ENCODE data around the gene LRRC17.
"Not testable (repeated sequence)": the region's sequence is repeated elsewhere in the genome, so short reads cannot be mapped to it uniquely, and the experiment has no call there.

Gene LRRC17

GRCh38 chr7:102897856-102898531, 14.8 kb upstream of the LRRC17 start:
- no peak for DNase-seq

GRCh38 chr7:102898532-102898859, 14.3 kb upstream of the LRRC17 start:
- DNase-seq, result no peak

GRCh38 chr7:102902052-102902451, 10.7 kb upstream of the LRRC17 start:
- DNase-seq, result not testable (repeated sequence)

- DNase-seq, result not testable (repeated sequence)
Measured at GRCh38 chr7:102903576-102903975, 9.2 kb upstream of the LRRC17 start.

- DNase-seq, result no peak
Measured at GRCh38 chr7:102908676-102909075, 4.1 kb upstream of the LRRC17 start.

GRCh38 chr7:102913826-102914225, 1.0 kb downstream of the LRRC17 start:
- no peak for DNase-seq

GRCh38 chr7:102914585-102914984, 1.8 kb downstream of the LRRC17 start:
- DNase-seq, result no peak

GRCh38 chr7:102916426-102916825, 3.6 kb downstream of the LRRC17 start:
- no peak for DNase-seq

- no peak for DNase-seq
Measured at GRCh38 chr7:102916881-102917280, 4.1 kb downstream of the LRRC17 start.

GRCh38 chr7:102917436-102918353, 4.9 kb downstream of the LRRC17 start:
- no peak for DNase-seq

- DNase-seq, result no peak
Measured at GRCh38 chr7:102918845-102919244, 6.0 kb downstream of the LRRC17 start.

GRCh38 chr7:102925976-102926782, 13.4 kb downstream of the LRRC17 start:
- no peak for DNase-seq

GRCh38 chr7:102926783-102927140, 14.0 kb downstream of the LRRC17 start:
- DNase-seq, result no peak

- no peak for DNase-seq
Measured at GRCh38 chr7:102927312-102927933, 14.6 kb downstream of the LRRC17 start.

- no peak for DNase-seq
Measured at GRCh38 chr7:102931757-102932156, 19.0 kb downstream of the LRRC17 start.

GRCh38 chr7:102933763-102934162, 21.0 kb downstream of the LRRC17 start:
- peak; percentile 63 for DNase-seq

- no peak for DNase-seq
Measured at GRCh38 chr7:102934239-102934638, 21.4 kb downstream of the LRRC17 start.

- no peak for DNase-seq
Measured at GRCh38 chr7:102934701-102935100, 21.9 kb downstream of the LRRC17 start.

GRCh38 chr7:102935450-102936115, 22.8 kb downstream of the LRRC17 start:
- no peak for DNase-seq

- DNase-seq, result no peak
Measured at GRCh38 chr7:102938679-102939078, 25.9 kb downstream of the LRRC17 start.

- DNase-seq, result no peak
Measured at GRCh38 chr7:102942181-102942866, 29.5 kb downstream of the LRRC17 start.

GRCh38 chr7:102942868-102943267, 30.1 kb downstream of the LRRC17 start:
- DNase-seq, result no peak
